WTC11 (cell line): ENCODE measurements around the gene ROBO4. TPM values are rescaled to one million over a fixed set of nuclear protein-coding genes. Genes with fewer than 3 reads are reported as not detected.
A peak's percentile ranks its signal among the peaks of the same experiment; 100 is the strongest.

Experiments
- ATAC-seq: fragments of 200-7000 bp; cut with Tn5 transposase; 2 replicates; pipeline ENCODE4 v1.10.0; 2021; ENCODE audit warnings: mild to moderate bottlenecking, moderate library complexity
- CTCF ChIA-PET: fragments of 300-600 bp; sonication (Branson Sonifier 250); formaldehyde crosslinking; loops from one replicate; lab custom pipeline; 2021; ENCODE audit warnings: antibody characterized with exemption; lab: Charles Lee
- POLR2A ChIA-PET: fragments of 350-600 bp; sonication (Branson Sonifier 250); formaldehyde crosslinking; loops from one replicate; lab custom pipeline; 2021; ENCODE audit warnings: antibody characterized with exemption; lab: Charles Lee
- DNase-seq: peaks from one replicate; pipeline ENCODE4 v3.0.0; 2021; ENCODE audit warnings: low spot score
- H3K27ac Mint-ChIP-seq: 2 replicates; pipeline ENCODE4 v1.8.0; 2021; ENCODE audit warnings: mixed read lengths
- H3K27me3 Mint-ChIP-seq: 2 replicates; pipeline ENCODE4 v1.8.0; 2021; ENCODE audit warnings: low read depth, mild to moderate bottlenecking, moderate library complexity, mixed read lengths
- H3K36me3 Mint-ChIP-seq: 2 replicates; pipeline ENCODE4 v1.8.0; 2021; ENCODE audit warnings: mixed read lengths
- H3K4me1 Mint-ChIP-seq: 2 replicates; pipeline ENCODE4 v1.8.0; 2022; ENCODE audit warnings: mixed read lengths
- H3K4me3 Mint-ChIP-seq: 2 replicates; pipeline ENCODE4 v1.8.0; 2021; ENCODE audit warnings: mild to moderate bottlenecking, moderate library complexity, mixed read lengths
- H3K9me3 Mint-ChIP-seq: 2 replicates; pipeline ENCODE4 v1.8.0; 2021; ENCODE audit warnings: mixed read lengths
- AR ChIP-seq: fragments of 250-450 bp; sonication (Bioruptor Pico); IDR thresholded peaks from 2 replicates; pipeline ENCODE4 v1.9.0; 2021; ENCODE audit warnings: mild to moderate bottlenecking
- ARID4B ChIP-seq: sonication (generic); formaldehyde crosslinking; IDR thresholded peaks from 2 replicates; pipeline ENCODE4 v1.8.0; 2023; ENCODE audit warnings: missing genetic modification reagents, mild to moderate bottlenecking, borderline replicate concordance
- ATF1 ChIP-seq: sonication (generic); formaldehyde crosslinking; IDR thresholded peaks from 2 replicates; pipeline ENCODE4 v1.8.1; 2023; ENCODE audit warnings: mild to moderate bottlenecking, moderate library complexity, missing genetic modification reagents
- ATF6 ChIP-seq: sonication (generic); formaldehyde crosslinking; IDR thresholded peaks from 2 replicates; pipeline ENCODE4 v1.8.1; 2023; ENCODE audit warnings: mild to moderate bottlenecking, missing genetic modification reagents
- ELF4 ChIP-seq: sonication (generic); formaldehyde crosslinking; IDR thresholded peaks from 2 replicates; pipeline ENCODE4 v1.8.1; 2022; ENCODE audit warnings: low read depth, mild to moderate bottlenecking, moderate library complexity, missing genetic modification reagents
- GABPB1 ChIP-seq: sonication (generic); formaldehyde crosslinking; IDR thresholded peaks from 2 replicates; pipeline ENCODE4 v1.8.1; 2023; ENCODE audit warnings: mild to moderate bottlenecking, missing genetic modification reagents
- JUN ChIP-seq: sonication (generic); formaldehyde crosslinking; IDR thresholded peaks from 2 replicates; pipeline ENCODE4 v1.8.0; 2023; ENCODE audit warnings: mild to moderate bottlenecking, missing genetic modification reagents
- MYBL2 ChIP-seq: sonication (generic); formaldehyde crosslinking; IDR thresholded peaks from 2 replicates; pipeline ENCODE4 v1.8.1; 2023; ENCODE audit warnings: mild to moderate bottlenecking, moderate library complexity, missing genetic modification reagents
- NFATC4 ChIP-seq: fragments of 250-450 bp; sonication (Bioruptor Pico); IDR thresholded peaks from 2 replicates; pipeline ENCODE4 v1.9.0; 2021; ENCODE audit warnings: mild to moderate bottlenecking
- OVOL2 ChIP-seq: fragments of 250-450 bp; sonication (Bioruptor Pico); IDR thresholded peaks from 2 replicates; pipeline ENCODE4 v1.9.0; 2021; ENCODE audit warnings: mild to moderate bottlenecking, borderline replicate concordance
- PRDM15 ChIP-seq: sonication (generic); formaldehyde crosslinking; IDR thresholded peaks from 2 replicates; pipeline ENCODE4 v1.8.0; 2022; ENCODE audit warnings: missing genetic modification reagents
- RELA ChIP-seq: sonication (generic); formaldehyde crosslinking; IDR thresholded peaks from 2 replicates; pipeline ENCODE4 v1.8.1; 2022; ENCODE audit warnings: missing genetic modification reagents, mild to moderate bottlenecking, borderline replicate concordance
- SMAD4 ChIP-seq: sonication (generic); formaldehyde crosslinking; IDR thresholded peaks from 2 replicates; pipeline ENCODE4 v1.8.0; 2022; ENCODE audit warnings: mild to moderate bottlenecking, missing genetic modification reagents
- SOX15 ChIP-seq: fragments of 250-450 bp; sonication (Bioruptor Pico); IDR thresholded peaks from 2 replicates; pipeline ENCODE4 v1.9.0; 2021; ENCODE audit warnings: mild to moderate bottlenecking
- USF1 ChIP-seq: sonication (generic); formaldehyde crosslinking; IDR thresholded peaks from 2 replicates; pipeline ENCODE4 v1.8.0; 2022; ENCODE audit warnings: mild to moderate bottlenecking, missing genetic modification reagents
- ZBTB21 ChIP-seq: sonication (generic); formaldehyde crosslinking; IDR thresholded peaks from 2 replicates; pipeline ENCODE4 v1.8.1; 2023; ENCODE audit warnings: mild to moderate bottlenecking, missing genetic modification reagents, borderline replicate concordance
- ZMAT4 ChIP-seq: fragments of 250-450 bp; sonication (Bioruptor Pico); IDR thresholded peaks from 2 replicates; pipeline ENCODE4 v1.9.0; 2021; ENCODE audit warnings: mild to moderate bottlenecking
- ZNF317 ChIP-seq: sonication (generic); formaldehyde crosslinking; IDR thresholded peaks from 2 replicates; pipeline ENCODE4 v1.8.1; 2023; ENCODE audit warnings: low read depth, mild to moderate bottlenecking, moderate library complexity, missing genetic modification reagents, borderline replicate concordance
- ZNF396 ChIP-seq: fragments of 250-450 bp; sonication (Bioruptor Pico); IDR thresholded peaks from 2 replicates; pipeline ENCODE4 v1.8.0; 2021; ENCODE audit warnings: mild to moderate bottlenecking, moderate library complexity, borderline replicate concordance
- ZNF512 ChIP-seq: sonication (generic); formaldehyde crosslinking; IDR thresholded peaks from 2 replicates; pipeline ENCODE4 v1.8.1; 2022; ENCODE audit warnings: missing genetic modification reagents, borderline replicate concordance
- total RNA-seq: library from RNA; stranded (reverse); gene quantifications from 3 replicates; pipeline ENCODE4 v1.2.3, GENCODE V29; 2021

Gene ROBO4
- total RNA-seq, 1 experiment from 2014 or later = 0.13 TPM

GRCh38 chr11:124838805-124839127, 58.9 kb downstream of the ROBO4 start:
- ATAC-seq (no peak), DNase-seq (no peak)
- Mint-ChIP-seq H3K36me3 (no peaks in the 10 kb centered on the region), H3K27ac (no peak overlapping the region), H3K27me3 (peaks cover 22% of the 10 kb centered on the region), H3K4me1 (peaks cover 29% of the 10 kb centered on the region), H3K9me3 (no peaks in the 10 kb centered on the region), H3K4me3 (peak overlapping the region; percentile 55)
- CTCF ChIA-PET = interaction anchor here (0.6 to 5.1 kb wide), 15 partner anchors 8 to 170 kb away, joined by 3 to 66 read pairs (median 11); partner anchors contain the start of genes ESAM, MSANTD2, ROBO3 and ROBO4
- TF ChIP-seq ZBTB21 (CRISPR knock-in tag) (no peak), NFATC4 (CRISPR knock-in tag) (no peak), USF1 (no peak), AR (CRISPR knock-in tag) (no peak), ELF4 (CRISPR knock-in tag) (no peak), SOX15 (no peak), GABPB1 (CRISPR knock-in tag) (no peak), PRDM15 (CRISPR knock-in tag) (no peak), RELA (CRISPR knock-in tag) (no peak), JUN (no peak), ZNF512 (CRISPR knock-in tag) (no peak)
- POLR2A ChIA-PET = no interaction called here

GRCh38 chr11:124837491-124837856, 60.2 kb downstream of the ROBO4 start:
- H3K4me3 Mint-ChIP-seq = no peak overlapping the region
- H3K27me3 Mint-ChIP-seq = peaks cover 34% of the 10 kb centered on the region
- no peaks in the 10 kb centered on the region for H3K9me3 Mint-ChIP-seq
- ATAC-seq (peak; percentile 40), DNase-seq (no peak)
- peaks cover 32% of the 10 kb centered on the region for H3K4me1 Mint-ChIP-seq
- ChIA-PET CTCF (interaction anchor here (0.6 to 5.1 kb wide), 21 partner anchors 9 to 421 kb away, joined by 3 to 66 read pairs (median 6); partner anchors contain the start of genes CCDC15, ESAM, MSANTD2 and ROBO3), POLR2A (no interaction called here)
- H3K36me3 Mint-ChIP-seq = no peaks in the 10 kb centered on the region
- no peak overlapping the region for H3K27ac Mint-ChIP-seq
- TF ChIP-seq OVOL2 (no peak), ATF6 (CRISPR knock-in tag) (no peak), ARID4B (no peak), ZNF317 (CRISPR knock-in tag) (no peak), MYBL2 (CRISPR knock-in tag) (no peak), SMAD4 (no peak), ZMAT4 (CRISPR knock-in tag) (no peak), ZNF396 (no peak), ATF1 (CRISPR knock-in tag) (no peak)
